Caki2 (cell line): ENCODE data around the gene KDF1. TPM values are rescaled to one million over a fixed set of nuclear protein-coding genes. Genes with fewer than 3 reads are reported as not detected.

Experiments
- DNase-seq: peaks from one replicate; pipeline ENCODE4 v3.0.0-alpha.2; 2015; ENCODE audit warnings: low read depth
- in situ Hi-C: cut with HindIII; loops from 2 replicates; pipeline ENCODE4 v1.10.0; 2016; ENCODE audit warnings: low sequenced_read_pairs, low pct_unique_long_range_greater_than_20kb, mixed read lengths
- total RNA-seq: library from RNA; depleted of rRNA; stranded (reverse); fragments of >200 nt; shearing (Covaris generic); gene quantifications from 2 replicates; pipeline ENCODE4 v1.2.3, GENCODE V29; 2014; ENCODE audit warnings: low replicate concordance

Gene KDF1
- total RNA-seq, 1 experiment from 2014 or later, result 0.61 TPM

DNA sequence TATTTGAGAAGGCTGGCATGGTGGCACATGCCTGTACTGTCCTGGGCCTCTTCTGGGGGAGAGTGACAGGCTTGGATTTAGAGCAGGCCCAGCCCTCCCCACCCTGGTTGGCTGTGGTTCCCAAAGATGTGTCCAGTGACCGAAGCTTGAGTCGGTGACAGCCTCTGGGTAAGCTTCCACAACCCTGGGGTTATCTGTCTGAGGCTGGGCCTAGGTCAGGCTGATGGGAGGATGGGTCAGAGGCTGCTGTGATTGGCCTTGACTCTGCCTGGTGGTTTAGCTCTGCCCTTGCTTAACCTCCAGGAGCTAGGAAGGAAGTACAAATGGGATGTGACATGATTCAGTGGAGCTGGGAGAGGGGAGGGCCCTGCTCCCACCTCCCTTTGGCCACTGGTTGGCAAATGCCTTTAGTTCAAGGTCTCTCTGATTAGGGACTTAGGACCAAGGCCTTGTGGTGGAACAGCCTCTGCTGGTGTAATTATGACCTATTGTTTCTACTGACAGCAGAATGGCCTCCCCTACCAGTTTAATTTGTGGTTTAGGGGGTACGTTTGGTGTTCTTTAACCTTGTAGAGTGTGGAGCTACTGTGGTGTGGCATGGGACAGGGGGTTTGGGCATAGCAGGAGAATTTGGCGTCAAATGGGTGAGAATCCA is 22.1 kb downstream of the KDF1 start:
- in situ Hi-C loops, result no loop called here

DNA sequence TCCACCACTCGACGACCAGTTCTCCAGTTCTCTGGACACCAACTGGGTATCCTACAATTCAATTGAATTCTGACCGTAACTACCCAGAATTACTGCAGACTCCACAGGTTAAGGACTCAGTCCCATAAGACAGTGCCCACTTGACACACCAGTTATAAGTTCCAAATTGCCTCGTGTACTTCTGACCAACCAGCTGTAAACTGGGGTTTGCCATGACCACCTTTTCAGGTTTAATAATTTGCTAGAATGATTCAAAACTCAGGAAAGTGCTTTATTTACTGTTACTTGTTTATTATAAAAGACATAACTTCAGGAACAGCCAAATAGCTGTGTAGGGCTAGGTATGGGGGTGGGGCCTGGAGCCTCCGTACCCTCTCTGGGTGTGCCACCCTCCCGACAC is 23.4 kb downstream of the KDF1 start:
- in situ Hi-C loops, result no loop called here
- no peak for DNase-seq

More for the DNA sequence above, 22.1 kb downstream of the KDF1 start:
- no peak for DNase-seq

- in situ Hi-C loops, result no loop called here
These were observed 27.7 kb downstream of the KDF1 start for GRCh38 chr1:26932531-26932930.

GRCh38 chr1:26923711-26924110 is 36.6 kb downstream of the KDF1 start:
- in situ Hi-C loops, result no loop called here
- no peak for DNase-seq

More at GRCh38 chr1:26932531-26932930, 27.7 kb downstream of the KDF1 start:
- no peak for DNase-seq

DNA sequence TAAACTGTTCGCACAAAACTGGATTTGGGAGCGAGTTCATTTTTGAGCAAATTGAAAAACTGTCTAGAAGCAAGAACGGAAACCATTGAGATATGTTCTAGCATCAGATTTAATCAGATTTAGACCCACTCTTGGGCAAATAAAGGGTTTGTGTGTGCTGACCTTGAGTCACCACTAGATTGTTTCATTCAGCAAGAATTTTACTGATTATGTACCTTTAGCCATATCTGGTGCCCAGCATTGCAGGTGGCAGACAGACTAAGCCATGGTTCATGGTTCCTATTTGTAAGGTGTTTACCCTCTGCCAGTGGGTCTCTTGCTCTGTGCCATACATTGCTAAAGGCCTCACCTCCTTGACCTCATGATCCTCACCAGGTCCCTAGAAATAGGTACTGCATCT is 37.4 kb downstream of the KDF1 start:
- no peak for DNase-seq
- in situ Hi-C loops, result no loop called here

GRCh38 chr1:26922431-26922729 is 37.9 kb downstream of the KDF1 start:
- in situ Hi-C loops, result no loop called here

GRCh38 chr1:26921540-26922430 is 38.5 kb downstream of the KDF1 start, which contains the start of gene NUDC:
TSS of gene NUDC (plus strand) at chr1:26921743. CDS start at chr1:26921849, 106 bp downstream.
- DNase-seq, result peak; percentile 94
- in situ Hi-C loops, result no loop called here

More at GRCh38 chr1:26922431-26922729, 37.9 kb downstream of the KDF1 start:
- no peak for DNase-seq

GRCh38 chr1:26921126-26921539 is 39.1 kb downstream of the KDF1 start:
- in situ Hi-C loops, result no loop called here

GRCh38 chr1:26915204-26915842 is 44.9 kb downstream of the KDF1 start:
- DNase-seq, result no peak
- in situ Hi-C loops, result no loop called here

More at GRCh38 chr1:26921126-26921539, 39.1 kb downstream of the KDF1 start:
- no peak for DNase-seq

- peak; percentile 53 for DNase-seq
- in situ Hi-C loops, result no loop called here
These were observed 46.3 kb downstream of the KDF1 start, which contains the start of gene NR0B2 for GRCh38 chr1:26913754-26914619. TSS of gene NR0B2 (minus strand) at chr1:26913975. CDS start at chr1:26913940, 35 bp downstream.

GRCh38 chr1:26913389-26913753 is 46.9 kb downstream of the KDF1 start:
- in situ Hi-C loops, result no loop called here

GRCh38 chr1:26912147-26912490 is 48.1 kb downstream of the KDF1 start:
- in situ Hi-C loops, result no loop called here
- no peak for DNase-seq

More at GRCh38 chr1:26913389-26913753, 46.9 kb downstream of the KDF1 start:
- DNase-seq, result no peak

GRCh38 chr1:26911399-26912146 is 48.7 kb downstream of the KDF1 start:
- DNase-seq, result no peak
- in situ Hi-C loops, result no loop called here

GRCh38 chr1:26910343-26911160 is 49.7 kb downstream of the KDF1 start:
- in situ Hi-C loops, result no loop called here
- peak; percentile 66 for DNase-seq

DNA sequence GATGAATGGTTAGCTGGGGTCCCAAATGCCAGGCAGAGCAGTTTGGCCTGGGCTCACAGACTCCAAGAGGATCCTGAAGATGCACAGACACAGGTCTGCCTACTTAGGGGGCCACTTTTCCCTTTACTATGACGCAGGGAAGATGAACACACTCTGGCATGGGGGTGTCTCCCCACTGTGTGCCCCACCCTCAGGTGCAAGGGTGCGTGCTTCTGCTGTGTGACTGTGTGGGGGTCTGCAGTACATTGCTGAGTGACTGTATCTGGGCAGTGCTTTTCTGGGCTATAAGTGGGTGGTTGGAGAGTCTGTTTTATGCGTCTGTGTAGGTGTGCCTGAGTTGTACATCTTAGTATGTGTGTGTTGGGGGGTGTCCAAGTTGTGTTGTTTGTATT is 50.3 kb downstream of the KDF1 start:
- in situ Hi-C loops, result no loop called here
- DNase-seq, result no peak

DNA sequence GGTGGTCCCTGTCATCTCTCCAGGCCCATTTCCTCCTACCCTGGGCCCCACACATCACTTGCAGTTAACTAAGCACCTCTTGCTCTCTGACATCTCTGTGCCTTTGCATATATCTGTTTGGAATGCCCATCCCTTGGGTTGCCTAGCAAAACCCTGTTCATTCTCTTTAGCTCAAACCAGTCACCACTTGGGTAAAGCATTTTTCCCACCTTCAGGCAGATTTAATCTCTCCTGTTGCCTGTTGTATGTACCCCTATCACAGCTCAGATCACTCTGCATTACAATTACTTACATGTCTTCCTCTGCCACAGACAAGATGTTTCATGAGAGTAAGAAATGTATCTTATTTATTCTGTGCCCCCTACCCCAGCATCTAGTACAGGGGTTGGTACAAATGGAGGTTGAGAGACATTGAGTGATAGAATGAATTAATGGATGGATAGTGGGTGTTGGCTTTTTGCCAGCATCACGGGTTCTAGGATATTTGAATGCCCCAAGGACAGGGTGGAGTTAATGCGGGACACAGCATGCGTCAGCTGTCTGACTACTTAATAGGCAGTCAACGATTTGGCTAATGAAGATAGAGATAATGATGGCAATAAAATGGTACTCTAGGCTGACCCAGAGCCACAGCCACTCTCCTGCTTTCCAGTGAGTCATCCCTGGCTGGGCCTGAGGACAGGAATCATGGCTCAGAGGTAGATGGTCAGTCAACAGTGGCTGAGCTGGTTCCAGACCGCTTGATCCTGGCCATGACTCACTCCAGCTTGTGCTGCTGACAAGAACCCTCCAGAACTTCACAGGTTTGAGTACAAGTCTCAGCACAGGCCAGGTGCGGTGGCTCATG is 53.0 kb downstream of the KDF1 start:
- in situ Hi-C loops, result no loop called here

More for the DNA sequence above, 53.0 kb downstream of the KDF1 start:
- DNase-seq, result peak; percentile 91
